Fibroblast of skin of abdomen (primary cell): ENCODE results near the gene LMO7.
"Not testable (repeated sequence)": the region's sequence is repeated elsewhere in the genome, so short reads cannot be mapped to it uniquely, and the experiment has no call there.

Experiments
- DNase-seq: peaks from one replicate; pipeline ENCODE4 v3.0.0-alpha.2; 2013

The LMO7 gene

DNA sequence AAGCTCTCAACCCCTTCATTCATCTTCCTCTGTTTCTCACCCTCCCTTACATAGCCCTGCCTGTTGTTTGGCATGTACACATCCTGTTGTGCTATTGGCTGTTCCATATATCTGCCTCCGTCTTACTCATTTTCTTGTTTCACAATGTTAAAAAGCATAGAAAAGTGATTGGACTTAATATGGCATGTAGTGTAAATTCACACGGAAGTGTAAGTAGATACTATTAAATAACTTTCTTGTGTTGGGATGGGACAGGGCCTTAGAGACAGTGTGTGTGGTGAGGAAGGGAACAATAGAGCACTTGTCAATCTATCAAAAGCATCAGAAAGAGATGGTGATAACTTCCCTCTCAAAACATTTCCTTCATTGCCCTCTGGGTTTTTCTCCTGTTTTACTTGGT lies 12.3 kb downstream of the LMO7 start:
- DNase-seq: no peak

DNA sequence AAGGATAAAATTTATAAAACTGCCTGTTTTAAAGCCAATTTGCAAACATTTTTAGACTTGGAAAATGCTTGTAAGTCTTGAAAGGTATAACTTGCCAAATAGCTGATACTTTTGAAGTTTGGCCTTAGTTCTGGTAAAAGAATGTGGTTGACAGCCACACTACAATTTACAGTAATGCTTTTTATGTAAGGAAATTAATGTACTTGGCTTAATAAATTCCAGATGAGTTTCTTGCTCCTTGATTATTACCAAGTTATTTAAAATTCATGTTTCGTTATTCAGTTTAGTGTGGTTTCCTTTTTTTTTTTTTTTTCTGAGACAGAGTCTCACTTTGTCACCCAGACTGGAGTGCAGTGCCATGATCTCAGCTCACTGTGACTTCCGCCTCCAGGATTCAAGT lies 14.9 kb downstream of the LMO7 start:
- DNase-seq: peak; percentile 84

DNA sequence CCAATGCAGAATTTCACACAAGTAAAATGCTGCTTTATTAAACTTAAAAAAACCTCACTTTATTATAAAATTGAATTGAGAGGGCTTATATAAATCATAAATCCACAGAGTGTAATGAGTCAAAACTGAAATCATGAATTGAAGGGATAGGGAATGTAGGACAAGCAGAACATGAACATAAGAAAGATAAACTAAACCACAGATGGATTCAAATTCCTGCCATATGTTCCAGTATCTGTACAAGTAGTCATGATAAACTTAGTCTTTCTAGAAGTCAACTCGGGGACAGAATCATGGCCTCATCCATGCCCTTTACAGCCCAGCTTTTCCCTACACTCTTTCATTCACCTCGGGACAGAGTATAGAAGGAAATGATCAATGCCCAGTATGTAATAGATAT lies 16.6 kb downstream of the LMO7 start:
- peak; percentile 42 for DNase-seq

DNA sequence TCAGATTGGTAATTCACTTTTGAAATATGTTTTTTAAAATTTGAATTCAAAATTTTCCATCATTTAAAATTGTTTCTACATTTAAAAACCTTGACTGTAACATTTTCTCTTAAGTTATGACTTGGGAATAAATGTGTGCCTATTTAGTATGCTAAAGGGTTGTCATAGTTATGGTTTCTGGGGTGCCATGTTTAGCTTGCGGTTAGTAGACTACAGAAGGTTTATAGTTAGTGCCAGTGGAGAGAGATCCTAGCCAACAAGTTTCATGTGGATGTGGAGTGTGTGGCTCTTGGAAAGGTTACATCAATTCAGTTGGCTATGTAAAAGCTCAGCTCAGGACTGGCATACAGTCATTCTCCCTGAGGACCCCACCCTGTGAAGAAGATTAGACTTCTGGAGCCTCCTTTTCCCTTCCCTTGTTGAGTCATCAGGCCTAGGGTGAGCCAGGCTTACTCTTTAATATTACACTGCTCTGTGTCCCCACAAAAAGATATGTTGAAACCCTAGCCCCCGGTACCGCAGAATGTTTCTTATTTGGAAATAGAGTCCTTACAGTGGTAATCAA lies 20.4 kb downstream of the LMO7 start:
- peak; percentile 22 for DNase-seq

DNA sequence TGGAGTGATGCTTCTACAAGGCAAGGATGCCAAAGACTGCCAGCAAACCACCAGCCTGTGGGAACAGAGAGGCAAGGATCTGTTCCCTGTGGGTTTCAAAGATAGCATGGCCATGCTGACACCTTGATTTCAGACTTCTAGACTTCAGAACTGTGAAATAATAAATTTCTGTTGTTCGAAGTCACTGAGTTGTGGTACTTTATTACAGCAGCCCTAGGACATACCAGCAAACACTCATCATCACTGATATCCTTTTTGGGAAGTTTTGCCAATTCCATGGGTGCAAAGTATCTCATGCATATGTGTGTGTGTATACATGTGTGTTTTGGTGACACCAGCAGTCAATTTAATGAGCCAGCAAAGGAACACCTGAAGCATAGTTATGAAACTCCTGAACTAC lies 21.0 kb downstream of the LMO7 start:
- peak; percentile 33 for DNase-seq

DNA sequence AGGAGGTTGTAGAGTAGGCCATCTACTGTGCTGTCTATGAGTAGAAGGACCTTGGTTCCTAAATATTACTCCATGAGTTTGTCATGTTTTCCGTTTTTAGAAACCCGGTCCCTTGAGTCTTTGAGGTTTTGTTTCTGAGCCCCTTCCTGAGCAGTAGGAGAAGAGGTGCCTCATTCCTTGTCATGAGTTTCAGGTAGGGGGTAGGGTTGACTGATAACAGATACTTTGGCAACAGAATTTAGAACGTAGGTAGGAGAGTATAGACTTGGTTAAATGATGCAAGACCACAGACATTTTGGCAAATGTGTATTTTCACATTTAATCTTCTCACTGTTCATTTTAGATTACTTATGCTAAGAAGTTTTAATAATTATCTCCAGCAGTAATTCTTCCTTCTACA lies 24.6 kb downstream of the LMO7 start:
- DNase-seq: no peak

DNA sequence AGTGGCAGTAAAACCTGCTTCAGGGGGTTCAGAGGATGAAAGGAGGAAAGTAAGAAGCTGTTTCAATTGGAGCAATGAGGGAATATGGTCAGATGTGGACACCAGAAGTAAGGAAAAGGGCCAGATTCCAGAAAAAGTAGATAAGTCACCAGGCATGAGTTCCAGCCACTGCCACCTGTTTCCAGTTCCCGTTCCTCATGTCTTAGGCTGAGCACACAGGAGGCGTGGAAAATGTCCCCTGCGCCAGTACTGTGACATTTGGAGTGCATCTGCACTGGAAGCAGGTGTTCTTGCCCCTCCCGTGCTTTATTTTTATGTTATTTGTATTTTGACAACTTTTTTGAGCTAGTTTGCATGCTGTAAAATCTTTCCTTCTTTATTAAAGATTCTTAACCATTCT lies 25.3 kb downstream of the LMO7 start:
- no peak for DNase-seq

DNA sequence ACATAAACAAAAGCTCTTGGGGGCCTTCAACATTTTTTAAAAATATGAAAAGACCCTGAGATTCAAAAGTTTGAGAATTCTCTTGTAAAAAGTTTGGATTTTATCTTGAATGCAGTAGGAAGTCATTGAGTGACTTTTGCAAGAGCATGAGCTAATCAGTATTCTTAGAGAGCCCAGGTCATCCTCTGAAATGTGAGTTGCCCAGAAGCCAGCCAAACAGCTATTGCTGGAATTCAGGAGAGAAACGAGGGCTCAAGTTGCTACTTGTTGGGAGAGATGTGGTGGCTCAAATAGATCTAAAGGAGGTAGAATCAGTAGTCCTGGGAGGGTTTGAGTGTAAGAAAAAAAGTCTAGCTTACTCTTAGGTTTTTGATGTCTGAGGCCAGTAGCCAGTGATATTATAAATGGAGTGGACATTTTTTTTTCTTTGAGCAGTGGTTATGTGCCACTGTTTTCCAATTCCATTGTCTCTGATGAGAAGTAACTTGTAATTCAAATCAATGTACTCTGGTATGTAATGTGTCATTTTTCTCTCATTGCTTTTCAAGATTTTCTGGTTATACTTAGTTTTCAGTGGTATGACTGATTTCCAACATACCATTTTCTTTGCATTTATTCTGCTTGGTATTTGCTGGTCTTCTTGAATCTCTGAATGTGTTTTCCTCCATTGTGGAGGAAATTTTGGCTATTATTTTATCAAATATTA lies 30.7 kb downstream of the LMO7 start:
- peak; percentile 23 for DNase-seq

DNA sequence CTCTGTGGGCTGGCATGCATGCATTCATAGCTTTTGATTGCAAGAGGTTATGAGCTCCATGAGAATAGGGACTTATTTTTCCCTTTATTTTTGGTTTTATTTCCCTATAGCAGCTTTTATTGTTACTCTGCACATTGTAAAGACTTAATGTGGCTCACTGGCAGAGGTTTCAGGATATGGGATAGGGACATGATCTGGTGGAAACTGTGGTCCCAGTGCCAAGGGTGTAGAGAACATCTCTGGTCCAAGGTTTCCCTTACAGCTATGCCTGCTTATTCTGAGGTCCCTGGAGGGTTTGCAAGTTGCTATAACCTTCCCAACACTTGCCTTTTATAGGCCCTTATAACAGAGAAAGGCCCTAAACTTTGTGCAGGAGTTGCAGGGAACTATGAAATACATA lies 33.6 kb downstream of the LMO7 start:
- DNase-seq: no peak

DNA sequence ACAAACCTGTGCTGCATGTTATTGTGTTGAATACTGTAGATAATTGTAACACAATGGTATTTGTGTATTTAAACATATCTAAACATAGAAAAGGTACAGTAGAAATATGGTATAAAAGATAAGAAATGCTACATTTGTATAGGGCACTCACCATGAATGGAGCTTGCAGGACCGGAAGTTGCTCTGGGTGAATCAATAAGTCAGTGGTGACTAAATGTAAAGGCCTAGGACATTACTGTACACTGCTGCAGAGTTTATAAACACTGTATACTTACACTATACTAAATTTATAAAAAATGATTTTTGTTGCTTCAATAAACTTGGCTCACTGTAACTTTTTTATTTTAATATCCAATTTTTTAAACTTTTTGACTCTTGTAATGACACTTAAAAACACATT lies 34.4 kb downstream of the LMO7 start:
- DNase-seq: peak; percentile 28

DNA sequence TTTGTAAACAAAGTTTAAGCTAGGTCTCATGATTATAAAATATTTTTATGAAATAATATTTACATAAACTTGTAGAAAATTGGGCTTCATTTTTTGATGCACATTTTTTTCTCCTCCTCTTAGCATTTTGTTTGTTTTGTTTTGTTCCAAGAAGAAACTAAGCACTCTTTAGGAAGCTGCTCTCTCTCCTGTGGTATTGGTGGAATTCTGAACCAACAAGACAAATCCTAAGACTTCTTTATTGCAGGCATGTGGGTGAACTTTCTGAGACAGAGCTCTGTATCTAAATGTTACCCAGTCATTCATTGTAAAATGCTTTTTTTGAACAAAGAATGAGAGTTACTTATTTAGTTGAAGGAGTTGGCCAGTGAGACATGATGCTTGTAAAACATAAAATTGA lies 39.3 kb downstream of the LMO7 start:
- DNase-seq: no peak

DNA sequence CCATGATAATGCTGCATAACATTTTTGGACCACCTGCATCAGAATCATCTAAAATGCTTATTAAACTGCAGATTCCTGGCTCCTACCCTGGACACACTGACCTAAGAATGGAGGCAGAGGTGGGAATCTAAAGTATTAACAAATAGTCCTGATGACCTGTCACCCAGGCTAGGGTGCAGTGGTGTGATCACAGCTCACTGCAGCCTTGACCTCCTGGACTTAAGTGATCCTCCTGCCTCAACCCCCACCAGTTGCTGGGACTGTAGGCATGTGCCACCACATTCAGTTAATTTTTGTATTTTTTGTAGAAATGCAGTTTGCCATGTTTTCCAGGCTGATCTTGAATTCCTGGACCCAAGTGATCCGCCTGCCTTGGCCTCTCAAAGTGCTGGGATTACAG lies 43.3 kb downstream of the LMO7 start:
- no peak for DNase-seq

DNA sequence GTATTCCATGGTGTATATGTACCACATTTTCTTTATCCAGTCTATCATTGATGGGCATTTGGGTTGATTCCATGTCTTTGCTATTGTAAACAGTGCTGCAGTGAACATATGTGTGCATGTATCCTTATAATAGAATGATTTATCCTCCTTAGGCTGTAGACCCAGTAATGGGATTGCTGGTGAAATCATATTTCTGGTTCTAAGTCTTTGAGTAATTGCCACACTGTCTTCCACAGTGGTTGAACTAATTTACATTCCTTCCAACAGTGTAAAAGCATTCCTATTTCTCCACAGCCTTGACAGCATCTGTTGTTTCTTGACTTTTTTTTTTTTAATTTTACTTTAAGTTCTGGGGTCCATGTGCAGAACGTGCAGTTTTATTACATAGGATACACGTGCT lies 44.1 kb downstream of the LMO7 start:
- peak; percentile 77 for DNase-seq

DNA sequence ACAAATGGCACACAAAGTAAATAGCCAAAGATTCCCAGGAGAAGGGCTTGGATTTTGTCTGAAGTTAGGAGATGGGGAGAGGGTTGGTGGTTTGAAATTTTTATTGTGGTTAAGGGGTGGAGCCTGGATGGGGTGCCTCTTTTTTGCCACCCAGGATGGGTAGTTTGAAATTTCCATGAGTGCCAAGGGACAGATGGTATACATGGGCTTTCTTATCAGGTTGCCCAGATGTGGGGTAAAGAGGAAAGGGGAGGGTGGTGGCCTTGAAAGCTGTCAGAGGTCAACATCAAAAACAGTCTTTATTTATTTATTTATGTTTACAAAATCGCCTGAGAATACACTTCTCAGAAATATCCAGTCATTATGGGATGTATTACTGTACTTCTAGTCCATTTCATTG lies 46.2 kb downstream of the LMO7 start:
- DNase-seq: no peak

DNA sequence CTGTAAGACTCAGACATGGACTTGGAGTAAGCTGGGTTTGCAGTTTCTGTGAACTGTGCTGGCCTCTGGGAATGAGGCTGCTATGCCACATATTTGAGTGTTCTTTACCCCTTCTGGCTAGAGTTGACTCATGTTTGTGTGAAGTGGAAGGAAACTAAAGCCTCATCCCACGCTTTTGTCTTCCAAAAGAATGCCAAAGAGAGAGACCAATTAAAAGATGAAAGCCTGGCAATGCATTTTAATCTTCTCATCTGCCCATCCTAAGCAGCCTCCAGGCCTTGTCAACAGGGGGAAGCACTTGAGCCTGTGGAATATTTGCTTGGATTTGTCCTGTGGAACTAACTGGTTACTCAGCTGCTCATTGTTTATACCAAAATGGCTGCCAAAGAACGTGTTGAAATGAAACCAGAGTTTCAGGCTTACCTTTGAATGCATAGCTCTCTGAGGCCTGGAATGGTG lies 49.1 kb downstream of the LMO7 start:
- peak; percentile 81 for DNase-seq

DNA sequence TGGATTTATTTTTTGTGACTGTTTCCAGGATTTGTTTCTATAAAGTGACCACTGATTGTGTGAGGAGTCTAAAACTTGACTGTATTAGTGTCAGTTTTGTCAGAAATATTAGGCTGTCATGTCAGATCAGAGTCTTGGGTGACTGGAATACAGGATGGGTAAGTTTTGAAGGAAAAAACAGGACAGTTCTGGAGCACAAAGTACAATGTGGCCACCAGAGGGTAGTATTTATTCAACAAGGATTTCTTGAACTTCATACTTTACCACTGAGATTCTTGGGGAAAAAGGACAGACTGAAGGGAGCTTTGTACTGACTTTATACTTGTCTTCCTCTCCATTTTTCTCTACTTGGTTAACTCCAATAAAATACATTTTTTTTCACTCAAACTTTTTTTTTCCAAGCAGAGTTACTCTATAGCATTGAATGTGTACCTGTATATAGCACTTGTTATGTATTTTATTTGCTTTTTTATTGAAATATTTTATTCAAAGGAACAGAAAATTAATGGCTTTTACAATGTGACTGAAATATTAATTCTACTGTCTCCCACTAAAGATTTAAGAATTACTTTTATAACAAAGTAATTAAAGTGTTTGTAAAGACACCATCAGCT lies 51.1 kb downstream of the LMO7 start:
- DNase-seq: peak; percentile 45

DNA sequence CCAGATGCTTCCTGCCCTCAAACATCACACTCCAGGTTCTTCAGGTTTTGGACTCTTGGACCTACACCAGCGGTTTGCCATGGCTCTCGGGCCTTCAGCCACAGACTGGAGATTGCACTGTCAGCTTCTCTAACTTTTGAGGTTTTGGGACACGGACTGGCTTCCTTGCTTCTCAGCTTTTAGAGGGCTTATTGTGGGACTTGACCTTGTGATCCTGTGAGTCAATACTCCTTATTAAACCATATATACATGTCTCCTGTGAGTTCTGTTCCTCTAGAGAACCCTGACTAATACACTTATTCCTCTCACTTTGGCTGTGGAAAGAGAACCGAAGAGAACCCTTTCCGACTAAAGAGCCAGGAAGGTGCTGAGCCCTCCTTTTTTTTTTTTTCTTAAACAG lies 53.6 kb downstream of the LMO7 start:
- DNase-seq: no peak

DNA sequence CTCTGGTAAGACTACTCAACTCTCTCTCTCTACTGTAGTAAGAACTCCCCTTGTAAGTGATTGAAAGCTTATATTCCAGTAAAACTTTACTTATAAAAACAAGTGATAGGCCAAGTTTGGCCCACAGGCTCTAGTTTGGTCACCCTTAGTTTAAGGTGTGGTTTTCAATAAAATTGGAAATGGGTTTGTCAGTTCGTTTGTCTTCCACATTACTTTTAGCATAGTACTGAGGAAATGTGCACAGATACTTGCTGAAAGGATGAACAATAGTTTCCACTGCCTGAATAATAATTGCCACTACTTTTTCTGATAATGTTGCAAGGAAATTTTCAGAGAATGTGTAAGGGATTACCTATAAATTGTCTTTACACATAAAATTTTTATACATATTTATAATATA lies 54.5 kb downstream of the LMO7 start:
- DNase-seq: no peak

DNA sequence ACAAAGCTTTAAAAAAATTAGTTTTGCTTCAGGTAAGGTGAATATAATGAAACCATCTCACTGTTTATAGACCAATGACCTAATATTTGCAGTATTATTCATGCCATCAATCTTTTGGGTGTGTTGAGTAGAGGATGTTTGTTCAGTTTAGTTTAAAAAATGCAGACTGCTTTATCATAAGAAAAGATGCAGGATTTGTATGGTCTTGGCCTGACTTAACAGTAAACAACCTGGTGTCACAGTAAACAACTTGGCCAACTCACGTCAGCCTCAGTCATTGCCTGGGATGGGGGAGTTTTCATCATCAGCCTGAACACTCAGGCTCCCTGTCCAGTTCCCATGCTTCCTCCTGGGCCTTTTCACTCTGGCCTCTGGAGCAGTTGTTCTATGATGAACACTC lies 55.1 kb downstream of the LMO7 start:
- DNase-seq: no peak

DNA sequence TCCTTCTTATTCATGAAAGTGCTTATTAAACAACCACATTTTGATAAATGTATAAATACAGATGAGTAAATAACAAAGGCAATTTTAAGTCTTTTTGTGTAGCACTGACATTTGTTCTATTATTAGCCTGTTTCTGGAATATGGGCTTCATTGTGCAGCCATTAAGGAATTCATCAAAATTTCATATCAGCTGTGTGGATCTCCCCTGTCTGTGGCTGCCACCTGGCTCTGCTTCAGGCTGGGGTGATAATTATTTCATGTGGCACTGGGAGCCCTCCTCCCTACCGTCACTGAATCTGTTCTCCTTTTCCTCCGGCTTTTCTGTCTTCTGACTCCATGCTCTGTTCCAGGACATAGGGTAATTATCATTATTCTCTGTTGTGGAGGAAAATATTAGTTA lies 57.1 kb downstream of the LMO7 start:
- DNase-seq: no peak

DNA sequence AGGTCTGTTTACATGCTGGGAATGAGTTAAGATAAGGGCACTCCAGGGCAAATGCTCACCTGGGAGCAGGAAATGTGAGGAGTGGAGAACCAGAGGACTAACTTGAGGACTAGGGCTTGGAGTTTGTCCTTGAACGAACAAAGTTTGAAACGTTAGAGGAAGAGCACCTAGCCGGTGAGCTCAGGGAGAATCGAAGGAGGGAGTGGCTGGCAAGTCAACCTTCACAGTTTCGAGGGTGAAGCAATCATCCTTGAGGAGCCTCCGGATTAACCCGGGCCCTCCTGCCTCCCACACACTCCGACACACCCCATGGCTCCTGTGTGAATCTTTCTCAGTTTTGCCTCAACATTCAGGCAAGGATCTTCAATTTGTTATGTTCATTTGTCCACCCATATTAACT lies 58.6 kb downstream of the LMO7 start:
- no peak for DNase-seq

DNA sequence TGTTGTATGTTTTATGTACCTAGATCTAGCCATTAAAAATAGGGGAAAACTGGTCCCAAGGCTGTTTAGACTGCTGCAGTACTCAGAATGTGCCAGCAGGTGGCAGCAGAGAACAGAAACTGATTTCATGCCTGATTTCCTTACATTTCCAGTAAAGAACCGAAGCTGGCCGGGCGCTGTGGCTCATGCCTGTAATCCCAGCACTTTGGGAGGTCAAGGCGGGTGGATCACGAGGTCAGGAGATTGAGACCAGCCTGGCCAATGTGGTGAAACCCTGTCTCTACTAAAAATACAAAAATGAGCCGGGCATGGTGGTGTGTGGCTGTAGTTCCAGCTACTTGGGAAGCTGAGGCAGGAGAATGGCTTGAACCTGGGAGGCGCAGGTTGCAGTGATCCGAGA lies 59.8 kb downstream of the LMO7 start:
- peak; percentile 62 for DNase-seq

DNA sequence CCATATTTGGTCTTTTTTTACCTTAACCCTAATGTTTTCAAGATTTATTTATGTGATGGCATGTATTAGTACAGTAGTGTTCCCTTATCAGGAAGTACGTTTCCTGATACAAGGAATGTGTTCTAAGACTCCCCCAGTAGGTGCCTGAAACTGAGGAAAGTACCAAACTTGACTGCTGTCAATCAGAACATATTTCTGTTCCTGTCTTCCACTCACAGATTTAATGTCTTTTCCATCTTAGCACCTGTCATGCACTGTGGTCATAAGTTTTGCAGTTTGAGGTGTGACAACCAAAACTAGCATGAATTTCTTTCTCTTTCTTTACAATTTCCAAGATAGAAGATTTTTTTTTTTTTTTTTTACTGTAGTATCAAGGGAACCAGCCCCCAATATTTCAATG lies 62.9 kb downstream of the LMO7 start:
- no peak for DNase-seq

DNA sequence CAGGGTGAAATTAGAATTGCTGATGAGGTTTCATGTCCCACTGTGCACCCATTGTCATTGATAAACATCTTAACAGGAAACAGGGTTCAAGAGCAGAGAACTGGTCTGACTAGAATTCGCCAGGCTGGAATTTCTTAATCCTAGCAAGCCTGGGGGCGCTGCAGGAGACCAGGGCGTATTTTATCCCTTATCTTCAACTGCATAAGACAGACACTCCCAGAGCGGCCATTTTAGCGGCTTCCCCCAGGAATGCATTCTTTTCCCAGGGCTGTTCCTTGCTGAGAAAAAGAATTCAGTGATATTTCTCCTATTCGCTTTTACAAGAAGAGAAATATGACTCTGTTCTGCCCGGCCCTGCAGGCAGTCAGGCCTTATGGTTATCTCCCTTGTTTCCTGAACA lies 63.6 kb downstream of the LMO7 start:
- DNase-seq: not testable (repeated sequence)
